ENCODE measurements around the gene CTPS2. TPM values are rescaled to one million over a fixed set of nuclear protein-coding genes. Genes with fewer than 3 reads are reported as not detected.

Gene CTPS2
- total and polyA plus RNA-seq, 2 experiments from 2014 or later: 10.4 to 35.5 TPM

DNA sequence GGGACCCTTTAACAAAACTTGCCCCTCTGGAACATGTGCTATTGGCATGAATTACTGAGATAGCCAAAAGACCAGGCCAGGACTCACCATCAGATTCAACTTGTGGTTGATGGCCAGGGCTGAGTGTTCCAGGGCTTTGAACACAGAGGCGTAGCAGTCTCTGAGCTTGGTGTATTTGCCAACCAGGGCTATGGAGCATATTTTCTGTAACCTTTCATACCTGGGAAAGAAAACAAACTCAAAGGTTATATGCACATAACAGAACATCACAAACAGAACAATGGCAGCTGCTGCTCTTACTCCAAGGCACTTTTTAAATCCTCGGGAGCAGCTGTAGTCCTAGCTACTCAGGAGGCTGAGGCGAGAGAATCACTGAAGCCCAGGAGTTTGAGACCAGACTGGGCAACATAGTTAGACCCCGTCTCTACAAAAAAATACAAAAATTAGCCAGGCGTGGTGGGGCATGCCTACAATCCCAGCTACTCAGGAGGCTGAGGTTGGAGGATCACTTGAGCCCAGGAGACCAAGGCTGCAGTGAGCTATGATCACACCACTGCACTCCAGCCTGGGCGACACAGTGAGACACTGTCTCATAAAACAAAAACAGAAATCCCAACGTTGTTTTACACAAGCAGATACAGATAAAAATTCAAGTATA lies 29.3 kb downstream of the CTPS2 start (continued):
- TF ChIP-seq STAT1 (IDR thresholded peaks at IDR 0.05; ENCODE audit: unreplicated experiment) (no peak), REST (IDR thresholded peaks at IDR 0.05; ENCODE audit: unreplicated experiment) (no peak)

DNA sequence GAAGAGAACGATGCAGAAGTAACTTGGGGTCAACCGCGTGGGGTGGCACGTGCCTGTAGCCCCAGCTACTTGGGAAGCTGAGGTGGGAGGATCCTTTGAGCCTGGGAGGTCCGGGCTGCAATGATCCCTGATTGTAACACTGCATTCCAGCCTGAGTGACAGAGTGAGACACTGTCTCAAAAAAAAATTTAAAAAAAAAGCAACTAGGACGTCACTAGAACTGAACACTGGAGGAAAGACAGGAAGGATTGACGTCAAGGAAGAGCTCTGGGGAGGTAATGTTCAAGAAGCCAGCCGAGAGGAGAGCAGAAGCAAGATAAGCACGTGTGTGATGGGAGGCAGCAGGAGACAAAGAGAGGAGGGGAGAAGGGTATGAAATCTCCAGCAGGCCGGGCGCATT lies 33.8 kb downstream of the CTPS2 start:
- no peak overlapping the region for H3K27ac ChIP-seq (ENCODE audit: low read depth)
- no peaks in the 10 kb centered on the region for H3K4me1 Mint-ChIP-seq
- DNase-seq (ENCODE audit: low spot score) (no peak), ATAC-seq (no peak)
- no peaks in the 10 kb centered on the region for H3K79me2 ChIP-seq (replicated peaks; ENCODE audit: insufficient read depth)
- no peaks in the 10 kb centered on the region for H4K20me1 ChIP-seq (replicated peaks; ENCODE audit: insufficient read depth)
- no peaks in the 10 kb centered on the region for H3K27me3 ChIP-seq (ENCODE audit: insufficient read depth)
- H3K36me3 ChIP-seq (ENCODE audit: insufficient read depth): no peaks in the 10 kb centered on the region; the same call in 1 of the 2 replicates
- no peaks in the 10 kb centered on the region for H3K27me3 Mint-ChIP-seq (ENCODE audit: insufficient read depth, low read depth, poor library complexity)
- no peaks in the 10 kb centered on the region for H3K9me3 Mint-ChIP-seq
- H2AFZ ChIP-seq: no peak overlapping the region
- no peaks in the 10 kb centered on the region for H3F3A ChIP-seq (replicated peaks; ENCODE audit: low read depth)
- H3K4me1 ChIP-seq (ENCODE audit: insufficient read depth): no peaks in the 10 kb centered on the region
- H3K36me3 Mint-ChIP-seq (ENCODE audit: low read depth): peaks cover 54% of the 10 kb centered on the region
- no peak overlapping the region for H3K27ac Mint-ChIP-seq
- no peak overlapping the region for H3K4me3 ChIP-seq
- no peak overlapping the region for H3K4me3 Mint-ChIP-seq
- no peaks in the 10 kb centered on the region for H3K9me2 ChIP-seq (ENCODE audit: insufficient read depth)
- no peak overlapping the region for H3K4me2 ChIP-seq
- TF ChIP-seq JUNB (IDR thresholded peaks at IDR 0.05; ENCODE audit: unreplicated experiment) (no peak), EZH2phosphoT487 (IDR thresholded peaks at IDR 0.05; ENCODE audit: unreplicated experiment) (no peak), POLR2AphosphoS5 (IDR thresholded peaks at IDR 0.05; ENCODE audit: low read depth) (no peak), ZNF331 (CRISPR knock-in tag; IDR thresholded peaks at IDR 0.05; ENCODE audit: low read depth) (no peak), EZH2 (IDR thresholded peaks at IDR 0.05; ENCODE audit: low read depth, unreplicated experiment) (no peak), NANOG (IDR thresholded peaks at IDR 0.05; ENCODE audit: borderline replicate concordance) (no peak), ZNF114 (CRISPR knock-in tag; IDR thresholded peaks at IDR 0.05) (no peak), ZNF462 (CRISPR knock-in tag; IDR thresholded peaks at IDR 0.05) (no peak), CTCF (conservative IDR thresholded peaks at IDR 0.05; ENCODE audit: low read depth in 2 of 2) (no peak)
- TF ChIP-seq, protein P1, sequence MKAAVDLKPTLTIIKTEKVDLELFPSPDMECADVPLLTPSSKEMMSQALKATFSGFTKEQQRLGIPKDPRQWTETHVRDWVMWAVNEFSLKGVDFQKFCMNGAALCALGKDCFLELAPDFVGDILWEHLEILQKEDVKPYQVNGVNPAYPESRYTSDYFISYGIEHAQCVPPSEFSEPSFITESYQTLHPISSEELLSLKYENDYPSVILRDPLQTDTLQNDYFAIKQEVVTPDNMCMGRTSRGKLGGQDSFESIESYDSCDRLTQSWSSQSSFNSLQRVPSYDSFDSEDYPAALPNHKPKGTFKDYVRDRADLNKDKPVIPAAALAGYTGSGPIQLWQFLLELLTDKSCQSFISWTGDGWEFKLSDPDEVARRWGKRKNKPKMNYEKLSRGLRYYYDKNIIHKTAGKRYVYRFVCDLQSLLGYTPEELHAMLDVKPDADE (IDR thresholded peaks at IDR 0.05): no peak
